ENCODE measurements around the gene TFPI. TPM values are rescaled to one million over a fixed set of nuclear protein-coding genes. Genes with fewer than 3 reads are reported as not detected.

Gene TFPI
- total RNA-seq, 1 donor from 2014 or later = 89.7 TPM

DNA sequence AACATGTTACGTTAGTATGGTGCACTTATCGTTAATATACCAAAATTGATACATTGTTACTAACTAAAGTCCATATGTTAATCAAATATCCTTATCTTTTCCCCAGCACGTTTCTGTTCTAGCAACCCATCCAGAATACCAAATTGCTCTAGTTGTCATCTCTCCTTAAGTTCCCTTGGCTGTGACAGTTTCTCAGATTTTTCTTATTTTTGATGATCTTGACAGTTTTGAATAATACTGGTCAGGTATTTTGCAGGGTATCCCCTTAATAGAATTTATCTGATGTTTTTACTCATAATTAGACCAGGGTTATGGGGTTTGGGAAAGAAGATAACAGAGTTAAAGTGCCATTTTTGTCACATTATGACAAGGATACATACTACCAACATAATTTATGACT lies 47.8 kb downstream of the TFPI start:
- no peaks in the 10 kb centered on the region for H3K27me3 Mint-ChIP-seq (ENCODE audit: low read depth)
- peaks cover 5% of the 10 kb centered on the region for H3K9me3 Mint-ChIP-seq
- peaks cover 59% of the 10 kb centered on the region for H3K4me1 Mint-ChIP-seq
- no peak overlapping the region for H3K27ac Mint-ChIP-seq
- peaks cover 24% of the 10 kb centered on the region for H3K36me3 Mint-ChIP-seq
- no peak overlapping the region for H3K4me3 Mint-ChIP-seq
- DNase-seq (ENCODE audit: low spot score in 2 of 2, unreplicated experiment in 2 of 2) = no peak
- no peak for TF ChIP-seq CTCF (IDR thresholded peaks at IDR 0.05; ENCODE audit: unreplicated experiment)

- no peak for DNase-seq (ENCODE audit: low spot score in 2 of 2, unreplicated experiment in 2 of 2)
- H3K9me3 Mint-ChIP-seq = peaks cover 5% of the 10 kb centered on the region
- no peak for TF ChIP-seq CTCF (IDR thresholded peaks at IDR 0.05; ENCODE audit: unreplicated experiment)
- H3K4me1 Mint-ChIP-seq = peaks cover 54% of the 10 kb centered on the region
- H3K4me3 Mint-ChIP-seq = no peak overlapping the region
- no peaks in the 10 kb centered on the region for H3K27me3 Mint-ChIP-seq (ENCODE audit: low read depth)
- peaks cover 22% of the 10 kb centered on the region for H3K36me3 Mint-ChIP-seq
- peak overlapping the region; percentile 65 for H3K27ac Mint-ChIP-seq
Measured at GRCh38 chr2:187505065-187505672, 49.1 kb downstream of the TFPI start.

DNA sequence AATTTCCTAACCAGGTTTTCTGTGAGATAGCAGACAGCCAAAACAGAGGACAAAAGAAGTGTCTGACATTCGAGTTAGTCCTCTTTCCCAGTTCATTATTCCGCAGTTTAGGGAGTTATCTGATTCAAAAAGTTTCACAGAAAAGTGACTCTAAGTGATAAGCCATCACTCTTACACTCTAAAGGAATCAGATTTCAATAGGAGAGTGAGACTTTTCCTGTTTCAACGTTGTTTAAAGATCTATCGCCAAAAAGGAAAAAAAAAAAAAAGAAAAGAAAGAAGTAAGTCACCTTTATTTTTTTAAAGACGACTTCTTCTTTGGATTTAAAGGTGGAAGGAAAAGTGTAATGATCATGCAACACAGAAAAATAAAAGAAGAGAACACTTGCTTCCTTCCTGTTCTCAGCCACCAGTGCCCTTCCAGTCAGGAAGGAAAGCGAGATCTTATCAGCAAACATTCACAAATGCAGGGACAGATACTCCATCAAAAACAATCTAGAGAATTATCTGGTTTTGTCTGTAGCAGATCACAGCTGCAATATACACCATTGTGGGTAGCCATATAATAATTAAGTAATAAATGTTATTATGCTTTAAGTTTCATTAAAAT lies 49.8 kb downstream of the TFPI start:
- Mint-ChIP-seq H3K4me1 (peaks cover 46% of the 10 kb centered on the region), H3K27me3 (ENCODE audit: low read depth) (no peaks in the 10 kb centered on the region), H3K27ac (peak overlapping the region; percentile 92), H3K9me3 (peaks cover 5% of the 10 kb centered on the region), H3K4me3 (peak overlapping the region; percentile 28), H3K36me3 (peaks cover 17% of the 10 kb centered on the region)
- no peak for DNase-seq (ENCODE audit: low spot score in 2 of 2, unreplicated experiment in 2 of 2)
- TF ChIP-seq CTCF (IDR thresholded peaks at IDR 0.05; ENCODE audit: unreplicated experiment) = no peak

GRCh38 chr2:187503700-187504099 lies 50.5 kb downstream of the TFPI start:
- Mint-ChIP-seq H3K36me3 (peaks cover 10% of the 10 kb centered on the region), H3K4me1 (peaks cover 43% of the 10 kb centered on the region), H3K27me3 (ENCODE audit: low read depth) (no peaks in the 10 kb centered on the region), H3K4me3 (no peak overlapping the region), H3K9me3 (peaks cover 5% of the 10 kb centered on the region), H3K27ac (peak overlapping the region; percentile 34)
- no peak for TF ChIP-seq CTCF (IDR thresholded peaks at IDR 0.05; ENCODE audit: unreplicated experiment)
- no peak for DNase-seq (ENCODE audit: low spot score in 2 of 2, unreplicated experiment in 2 of 2)

DNA sequence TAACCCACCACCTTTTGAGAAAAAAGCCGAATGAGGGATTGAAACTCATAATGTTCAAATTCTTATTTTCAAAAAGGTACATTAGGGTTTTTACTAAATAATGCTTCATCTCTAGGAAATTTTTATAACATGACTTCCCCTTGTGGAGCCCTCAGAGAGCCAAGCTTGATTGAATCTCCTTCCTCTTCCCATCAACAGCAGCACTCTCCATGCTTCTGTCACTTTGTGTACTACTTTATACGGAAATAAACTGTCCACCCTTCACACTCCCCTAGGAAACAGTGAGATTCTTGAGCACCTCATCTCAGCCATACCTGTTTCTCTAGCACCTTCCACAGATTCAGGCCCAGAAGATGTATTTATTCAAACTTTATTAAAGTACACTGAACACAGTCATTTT lies 51.8 kb downstream of the TFPI start:
- Mint-ChIP-seq H3K36me3 (peaks cover 1% of the 10 kb centered on the region), H3K27me3 (ENCODE audit: low read depth) (no peaks in the 10 kb centered on the region)

More for the DNA sequence above, 51.8 kb downstream of the TFPI start:
- no peak for TF ChIP-seq CTCF (IDR thresholded peaks at IDR 0.05; ENCODE audit: unreplicated experiment)
- Mint-ChIP-seq H3K4me1 (peaks cover 43% of the 10 kb centered on the region), H3K4me3 (no peak overlapping the region), H3K9me3 (peaks cover 2% of the 10 kb centered on the region), H3K27ac (peak overlapping the region; percentile 82)
- no peak for DNase-seq (ENCODE audit: low spot score in 2 of 2, unreplicated experiment in 2 of 2)
